Activated CD4-positive, alpha-beta memory T cell treated with anti-CD3 and anti-CD28 coated beads, Interleukin-2, amount 10 ng/mL, durations not matched to agents 7 days and 5 days (primary cell): ENCODE measurements around the gene SPSB2. TPM values are rescaled to one million over a fixed set of nuclear protein-coding genes. Genes with fewer than 3 reads are reported as not detected.
A peak's percentile ranks its signal among the peaks of the same experiment; 100 is the strongest.
"Not testable (repeated sequence)": the region's sequence is repeated elsewhere in the genome, so short reads cannot be mapped to it uniquely, and the experiment has no call there.

ENCODE experiments used
- CTCF ChIA-PET: fragments of 350-600 bp; sonication (Branson Sonifier 250); formaldehyde crosslinking; loops from one replicate; lab custom pipeline; 2021; ENCODE audit warnings: antibody characterized with exemption, inconsistent platforms; lab: Charles Lee
- POLR2A ChIA-PET: fragments of 350-600 bp; sonication (Branson Sonifier 250); formaldehyde crosslinking; loops from one replicate; lab custom pipeline; 2021; ENCODE audit warnings: antibody characterized with exemption; lab: Charles Lee
- DNase-seq: peaks from one replicate; pipeline ENCODE4 v3.0.0-alpha.2; 2020
- H3K27ac Mint-ChIP-seq: one replicate; pipeline ENCODE4 v1.8.0; 2021; ENCODE audit warnings: mild to moderate bottlenecking, mixed read lengths
- H3K27me3 Mint-ChIP-seq: one replicate; pipeline ENCODE4 v1.8.0; 2021; ENCODE audit warnings: mixed read lengths
- H3K36me3 Mint-ChIP-seq: one replicate; pipeline ENCODE4 v1.8.0; 2021; ENCODE audit warnings: low read depth, mixed read lengths
- H3K4me1 Mint-ChIP-seq: one replicate; pipeline ENCODE4 v1.8.0; 2021; ENCODE audit warnings: mixed read lengths
- H3K4me3 Mint-ChIP-seq: one replicate; pipeline ENCODE4 v1.8.0; 2021; ENCODE audit warnings: mild to moderate bottlenecking, mixed read lengths
- H3K9me3 Mint-ChIP-seq: one replicate; pipeline ENCODE4 v1.8.0; 2021; ENCODE audit warnings: mixed read lengths
- total RNA-seq, 2 experiments: library from RNA; stranded (reverse); gene quantifications; one replicate each; pipeline ENCODE4 v1.2.3, GENCODE V29; 2021

Gene SPSB2
- total RNA-seq, 2 experiments from 2014 or later: 11.1 to 11.2 TPM

- H3K4me3 Mint-ChIP-seq: peak overlapping the region; percentile 90
- peaks cover 24% of the 10 kb centered on the region for H3K36me3 Mint-ChIP-seq
- H3K27me3 Mint-ChIP-seq: no peaks in the 10 kb centered on the region
- DNase-seq: no peak
- H3K4me1 Mint-ChIP-seq: peaks cover 40% of the 10 kb centered on the region
- POLR2A ChIA-PET: interaction anchor here (0.7 to 2.5 kb wide), 7 partner anchors 7 to 61 kb away, joined by 3 to 9 read pairs (median 4); partner anchors contain the start of genes C12orf57, LRRC23, RNU7-1 and TPI1
- H3K9me3 Mint-ChIP-seq: no peaks in the 10 kb centered on the region
- H3K27ac Mint-ChIP-seq: no peak overlapping the region
- CTCF ChIA-PET: interaction anchor here (0.5 to 2.8 kb wide), 6 partner anchors 12 to 283 kb away, joined by 3 to 10 read pairs (median 4); no protein-coding TSS in a partner anchor
These were observed 39.2 kb upstream of the SPSB2 start for GRCh38 chr12:6912164-6912935.

- Mint-ChIP-seq H3K36me3 (no peaks in the 10 kb centered on the region), H3K4me1 (peaks cover 17% of the 10 kb centered on the region), H3K9me3 (no peaks in the 10 kb centered on the region), H3K4me3 (no peak overlapping the region), H3K27ac (no peak overlapping the region), H3K27me3 (no peaks in the 10 kb centered on the region)
- POLR2A ChIA-PET: interaction anchor here (1.4 to 8.9 kb wide), 7 partner anchors 10 to 50 kb away, joined by 3 to 53 read pairs (median 5); partner anchors contain the start of genes C12orf57, RNU7-1 and SPSB2
- no peak for DNase-seq
- CTCF ChIA-PET: interaction anchor here (0.6 to 6.1 kb wide), 6 partner anchors 16 to 41 kb away, joined by 3 to 34 read pairs (median 9); partner anchors contain the start of gene SPSB2
These were observed 36.5 kb upstream of the SPSB2 start for GRCh38 chr12:6909421-6910145.

DNA sequence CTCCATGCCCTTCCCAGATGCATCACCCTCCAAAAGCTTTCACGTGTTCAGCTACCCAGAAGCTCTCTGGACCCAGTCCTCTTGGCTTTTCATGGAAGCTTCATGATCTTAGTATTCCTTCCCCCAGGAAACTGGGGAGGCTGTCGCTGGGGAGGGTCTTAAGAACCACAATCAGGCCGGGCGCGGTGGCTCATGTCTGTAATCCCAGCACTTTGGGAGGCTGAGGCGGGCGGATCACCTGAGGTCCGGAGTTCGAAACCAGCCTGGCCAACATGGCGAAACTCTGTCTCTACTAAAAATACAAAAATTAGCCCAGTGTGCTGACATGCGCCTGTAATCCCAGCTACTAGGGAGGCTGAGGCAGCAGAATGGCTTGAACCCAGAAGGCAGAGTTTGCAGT is 35.0 kb upstream of the SPSB2 start:
- not testable (repeated sequence) for H3K4me3 Mint-ChIP-seq, H3K36me3 Mint-ChIP-seq, DNase-seq, H3K27ac Mint-ChIP-seq, H3K27me3 Mint-ChIP-seq, H3K9me3 Mint-ChIP-seq, H3K4me1 Mint-ChIP-seq
- ChIA-PET POLR2A (interaction anchor here (1.1 to 8.9 kb wide), 7 partner anchors 12 to 57 kb away, joined by 3 to 53 read pairs (median 7); partner anchors contain the start of genes C12orf57, CDCA3, RNU7-1 and SPSB2), CTCF (interaction anchor here (1.7 to 6.1 kb wide), 5 partner anchors 17 to 38 kb away, joined by 7 to 34 read pairs (median 11); partner anchors contain the start of gene SPSB2)

GRCh38 chr12:6905414-6906040 is 32.4 kb upstream of the SPSB2 start:
- Mint-ChIP-seq H3K9me3 (no peaks in the 10 kb centered on the region), H3K27me3 (no peaks in the 10 kb centered on the region), H3K27ac (no peak overlapping the region), H3K4me3 (no peak overlapping the region), H3K36me3 (no peaks in the 10 kb centered on the region), H3K4me1 (no peaks in the 10 kb centered on the region)
- ChIA-PET POLR2A (interaction anchor here (0.5 to 8.9 kb wide), 13 partner anchors 8 to 282 kb away, joined by 3 to 53 read pairs (median 5); partner anchors contain the start of genes C12orf57, ENO2, RNU7-1 and SPSB2), CTCF (interaction anchor here (1.0 to 6.1 kb wide), 5 partner anchors 14 to 59 kb away, joined by 3 to 34 read pairs (median 5); no protein-coding TSS in a partner anchor)
- no peak for DNase-seq

DNA sequence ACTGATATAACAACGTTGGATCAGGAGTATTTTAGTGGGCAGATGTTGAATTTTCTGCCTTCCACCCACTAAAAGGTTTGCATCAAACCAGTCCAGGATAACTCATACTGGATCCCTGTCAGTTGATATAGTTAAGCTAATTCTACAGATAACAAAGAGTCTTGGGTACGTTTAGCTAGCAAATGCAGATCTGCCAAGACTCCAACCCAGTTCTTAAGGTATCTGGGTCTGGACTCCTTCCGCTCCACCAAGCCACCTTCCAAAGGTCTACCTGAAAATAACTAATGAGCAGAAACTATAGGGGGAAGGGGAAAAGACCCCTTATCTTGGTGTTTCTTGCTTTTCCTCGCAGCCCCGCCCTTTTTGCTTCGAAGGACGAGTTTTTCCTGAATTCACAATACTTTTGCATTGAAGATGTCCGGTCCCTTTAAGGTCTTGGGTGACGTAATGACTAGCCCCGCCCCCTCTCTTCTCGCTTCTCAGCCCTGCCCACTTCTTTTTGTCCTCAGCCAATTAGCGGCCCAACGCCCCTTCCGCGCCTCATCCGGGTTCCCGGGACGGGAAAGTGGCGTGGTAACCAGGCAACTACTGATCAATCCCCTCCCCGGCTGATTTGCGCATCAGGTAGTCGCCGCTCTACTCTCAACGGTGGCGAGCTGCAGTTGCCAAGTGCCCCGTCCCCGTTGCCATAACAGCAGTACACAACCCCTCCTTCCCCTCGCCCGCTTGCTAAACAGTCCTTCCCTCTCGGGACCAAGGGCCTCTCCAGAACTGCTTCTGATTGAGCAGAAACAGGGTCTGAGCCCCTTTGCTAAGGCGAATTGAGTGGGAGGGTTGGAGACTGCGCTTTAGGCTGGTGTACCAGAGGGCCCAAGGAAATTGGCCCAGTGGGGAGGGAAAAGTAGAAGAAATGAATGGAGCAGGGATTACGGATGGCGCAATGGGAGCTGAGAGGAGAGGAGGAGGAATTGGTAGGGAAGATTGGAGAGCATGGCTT is 31.5 kb upstream of the SPSB2 start, which contains the start of gene LRRC23:
Gene LRRC23, plus strand, starts transcription at position 543 of the 997 bp plus-strand sequence. CDS start 812 bp downstream, outside the sequence.
- ChIA-PET POLR2A (interaction anchor here (0.8 to 8.9 kb wide), 13 partner anchors 9 to 206 kb away, joined by 3 to 53 read pairs (median 5); partner anchors contain the start of genes C12orf57, ENO2, RNU7-1 and SPSB2), CTCF (interaction anchor here (0.9 to 6.1 kb wide), 7 partner anchors 13 to 60 kb away, joined by 3 to 34 read pairs (median 5); partner anchors contain the start of gene SPSB2)
- H3K4me3 Mint-ChIP-seq: no peak within 1 kb of the TSS
- peaks cover 2% of the 10 kb centered on the region for H3K4me1 Mint-ChIP-seq
- no peak within 1 kb of the TSS for H3K27ac Mint-ChIP-seq
- no peaks in the 10 kb centered on the region for H3K36me3 Mint-ChIP-seq
- DNase-seq: peak; percentile 99
- no peaks in the 10 kb centered on the region for H3K27me3 Mint-ChIP-seq
- H3K9me3 Mint-ChIP-seq: no peaks in the 10 kb centered on the region

DNA sequence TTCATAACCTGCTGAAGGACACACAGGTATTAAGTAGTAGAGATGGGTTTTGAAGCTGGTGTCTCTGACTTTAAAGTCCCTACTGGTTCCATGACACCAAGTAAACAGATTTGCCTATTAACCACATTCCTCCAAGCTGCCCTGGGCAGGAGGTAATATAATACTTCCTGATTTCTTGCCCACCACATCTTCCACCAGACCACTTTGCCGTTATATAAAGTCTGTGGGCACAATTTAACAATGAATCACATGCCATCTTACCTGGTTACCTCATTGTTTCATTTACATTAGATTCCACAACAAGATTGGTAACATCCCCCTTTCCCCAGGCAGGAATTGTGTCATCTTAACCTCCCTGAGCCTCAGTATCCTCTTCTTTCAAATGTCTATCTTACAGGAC is 30.6 kb upstream of the SPSB2 start:
- no peak for DNase-seq
- Mint-ChIP-seq H3K4me3 (no peak overlapping the region), H3K9me3 (no peaks in the 10 kb centered on the region), H3K4me1 (peaks cover 2% of the 10 kb centered on the region), H3K36me3 (no peaks in the 10 kb centered on the region), H3K27ac (no peak overlapping the region), H3K27me3 (no peaks in the 10 kb centered on the region)
- POLR2A ChIA-PET: interaction anchor here (5.8 to 8.9 kb wide), 2 partner anchors 12 to 31 kb away, joined by 40 to 53 read pairs; partner anchors contain the start of gene SPSB2
- CTCF ChIA-PET: interaction anchor here (0.9 to 6.1 kb wide), 3 partner anchors 13 to 31 kb away, joined by 5 to 28 read pairs (median 17); partner anchors contain the start of gene SPSB2

- no peak for DNase-seq
- no peaks in the 10 kb centered on the region for H3K36me3 Mint-ChIP-seq
- CTCF ChIA-PET: interaction anchor here (0.8 to 3.5 kb wide), 3 partner anchors 11 to 29 kb away, joined by 3 to 17 read pairs (median 13); partner anchors contain the start of genes ENO2 and SPSB2
- no peak overlapping the region for H3K27ac Mint-ChIP-seq
- H3K4me1 Mint-ChIP-seq: peaks cover 2% of the 10 kb centered on the region
- no peaks in the 10 kb centered on the region for H3K9me3 Mint-ChIP-seq
- POLR2A ChIA-PET: interaction anchor here (0.8 to 8.9 kb wide), 3 partner anchors 8 to 41 kb away, joined by 3 to 53 read pairs (median 6); partner anchors contain the start of genes C12orf57 and RNU7-1
- no peak overlapping the region for H3K4me3 Mint-ChIP-seq
- H3K27me3 Mint-ChIP-seq: no peaks in the 10 kb centered on the region
These were observed 29.3 kb upstream of the SPSB2 start for GRCh38 chr12:6902448-6902847.

GRCh38 chr12:6899837-6900519 is 26.9 kb upstream of the SPSB2 start:
- no peaks in the 10 kb centered on the region for H3K9me3 Mint-ChIP-seq
- H3K27ac Mint-ChIP-seq: no peak overlapping the region
- DNase-seq: no peak
- H3K4me3 Mint-ChIP-seq: no peak overlapping the region
- ChIA-PET CTCF (interaction anchor here (0.8 to 1.2 kb wide), 2 partner anchors 9 kb away, joined by 4 to 6 read pairs; no protein-coding TSS in a partner anchor), POLR2A (interaction anchor here (1.5 to 1.9 kb wide), 3 partner anchors 9 to 47 kb away, joined by 5 to 6 read pairs (median 6); partner anchors contain the start of gene ENO2)
- H3K4me1 Mint-ChIP-seq: peaks cover 2% of the 10 kb centered on the region
- no peaks in the 10 kb centered on the region for H3K27me3 Mint-ChIP-seq
- no peaks in the 10 kb centered on the region for H3K36me3 Mint-ChIP-seq

DNA sequence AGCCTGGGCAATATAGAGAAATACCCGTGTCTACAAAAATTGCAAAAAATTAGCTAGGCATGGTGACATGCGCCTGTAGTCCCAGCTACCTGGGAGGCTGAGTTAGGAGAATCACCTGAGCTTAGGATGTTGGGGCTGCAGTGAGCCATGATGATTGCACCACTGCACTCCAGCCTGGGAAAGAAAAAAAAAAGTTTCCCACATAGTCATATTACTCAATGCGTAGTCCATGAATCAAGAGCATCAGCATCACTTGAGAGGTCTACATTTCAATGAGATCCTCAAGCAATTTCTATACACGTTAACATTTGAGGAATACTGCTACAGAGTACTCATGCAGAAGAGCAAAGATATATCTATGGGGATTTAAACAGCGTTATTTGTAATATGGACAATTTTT is 26.3 kb upstream of the SPSB2 start:
- no peaks in the 10 kb centered on the region for H3K27me3 Mint-ChIP-seq
- CTCF ChIA-PET: interaction anchor here (0.8 kb wide), 1 partner anchor 8 kb away, joined by 6 read pairs; no protein-coding TSS in a partner anchor
- DNase-seq: no peak
- no peak overlapping the region for H3K27ac Mint-ChIP-seq
- H3K36me3 Mint-ChIP-seq: no peaks in the 10 kb centered on the region
- no peaks in the 10 kb centered on the region for H3K9me3 Mint-ChIP-seq
- no peak overlapping the region for H3K4me3 Mint-ChIP-seq
- POLR2A ChIA-PET: interaction anchor here (1.5 to 1.9 kb wide), 3 partner anchors 8 to 46 kb away, joined by 5 to 6 read pairs (median 6); partner anchors contain the start of gene ENO2
- H3K4me1 Mint-ChIP-seq: peaks cover 2% of the 10 kb centered on the region

DNA sequence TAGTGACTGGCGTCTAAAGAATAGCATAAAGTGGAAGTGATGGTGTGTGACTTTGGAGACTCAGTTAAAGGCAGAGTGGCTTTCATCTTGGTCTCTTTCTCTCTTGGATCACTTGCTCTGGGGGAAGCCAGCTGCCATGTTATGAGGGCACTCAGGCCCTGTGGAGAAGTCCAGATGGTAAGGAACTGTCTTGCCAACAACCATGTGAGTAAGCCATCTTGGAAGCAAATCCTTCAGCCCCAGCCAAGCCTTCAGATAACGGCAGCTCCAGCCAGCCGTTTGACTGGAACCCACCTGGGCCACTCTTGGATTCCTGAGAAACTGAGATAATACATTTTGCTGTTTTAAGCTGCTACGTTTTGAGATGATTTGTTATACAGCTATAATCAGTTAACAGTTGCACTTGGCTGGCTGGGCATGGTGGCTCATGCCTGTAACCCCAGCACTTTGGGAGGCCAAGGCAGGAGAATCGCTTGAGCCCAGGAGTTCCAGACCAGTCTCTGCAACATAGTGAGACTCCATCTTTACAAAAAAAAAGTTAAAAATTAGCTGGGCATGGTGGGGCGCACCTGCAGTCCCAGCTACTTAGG is 23.8 kb upstream of the SPSB2 start:
- Mint-ChIP-seq H3K9me3 (no peaks in the 10 kb centered on the region), H3K27ac (no peak overlapping the region), H3K36me3 (no peaks in the 10 kb centered on the region), H3K4me3 (no peak overlapping the region), H3K4me1 (peaks cover 10% of the 10 kb centered on the region), H3K27me3 (no peaks in the 10 kb centered on the region)
- no peak for DNase-seq
- CTCF ChIA-PET: interaction anchor here (0.6 to 1.8 kb wide), 4 partner anchors 24 to 41 kb away, joined by 3 to 8 read pairs (median 4); partner anchors contain the start of gene SPSB2
- POLR2A ChIA-PET: interaction anchor here (0.7 kb wide), 1 partner anchor 10 kb away, joined by 3 read pairs; no protein-coding TSS in a partner anchor
